AG20443 (cell line): Measurements from ENCODE around the gene ABCA10.
"Not testable (repeated sequence)": the region's sequence is repeated elsewhere in the genome, so short reads cannot be mapped to it uniquely, and the experiment has no call there.

Experiments used
- DNase-seq: peaks from one replicate; pipeline ENCODE4 v3.0.0; 2012; ENCODE audit warnings: low spot score, mixed read lengths

The ABCA10 gene, protein sequence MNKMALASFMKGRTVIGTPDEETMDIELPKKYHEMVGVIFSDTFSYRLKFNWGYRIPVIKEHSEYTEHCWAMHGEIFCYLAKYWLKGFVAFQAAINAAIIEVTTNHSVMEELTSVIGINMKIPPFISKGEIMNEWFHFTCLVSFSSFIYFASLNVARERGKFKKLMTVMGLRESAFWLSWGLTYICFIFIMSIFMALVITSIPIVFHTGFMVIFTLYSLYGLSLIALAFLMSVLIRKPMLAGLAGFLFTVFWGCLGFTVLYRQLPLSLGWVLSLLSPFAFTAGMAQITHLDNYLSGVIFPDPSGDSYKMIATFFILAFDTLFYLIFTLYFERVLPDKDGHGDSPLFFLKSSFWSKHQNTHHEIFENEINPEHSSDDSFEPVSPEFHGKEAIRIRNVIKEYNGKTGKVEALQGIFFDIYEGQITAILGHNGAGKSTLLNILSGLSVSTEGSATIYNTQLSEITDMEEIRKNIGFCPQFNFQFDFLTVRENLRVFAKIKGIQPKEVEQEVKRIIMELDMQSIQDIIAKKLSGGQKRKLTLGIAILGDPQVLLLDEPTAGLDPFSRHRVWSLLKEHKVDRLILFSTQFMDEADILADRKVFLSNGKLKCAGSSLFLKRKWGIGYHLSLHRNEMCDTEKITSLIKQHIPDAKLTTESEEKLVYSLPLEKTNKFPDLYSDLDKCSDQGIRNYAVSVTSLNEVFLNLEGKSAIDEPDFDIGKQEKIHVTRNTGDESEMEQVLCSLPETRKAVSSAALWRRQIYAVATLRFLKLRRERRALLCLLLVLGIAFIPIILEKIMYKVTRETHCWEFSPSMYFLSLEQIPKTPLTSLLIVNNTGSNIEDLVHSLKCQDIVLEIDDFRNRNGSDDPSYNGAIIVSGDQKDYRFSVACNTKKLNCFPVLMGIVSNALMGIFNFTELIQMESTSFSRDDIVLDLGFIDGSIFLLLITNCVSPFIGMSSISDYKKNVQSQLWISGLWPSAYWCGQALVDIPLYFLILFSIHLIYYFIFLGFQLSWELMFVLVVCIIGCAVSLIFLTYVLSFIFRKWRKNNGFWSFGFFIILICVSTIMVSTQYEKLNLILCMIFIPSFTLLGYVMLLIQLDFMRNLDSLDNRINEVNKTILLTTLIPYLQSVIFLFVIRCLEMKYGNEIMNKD (N-terminal part only)

DNA sequence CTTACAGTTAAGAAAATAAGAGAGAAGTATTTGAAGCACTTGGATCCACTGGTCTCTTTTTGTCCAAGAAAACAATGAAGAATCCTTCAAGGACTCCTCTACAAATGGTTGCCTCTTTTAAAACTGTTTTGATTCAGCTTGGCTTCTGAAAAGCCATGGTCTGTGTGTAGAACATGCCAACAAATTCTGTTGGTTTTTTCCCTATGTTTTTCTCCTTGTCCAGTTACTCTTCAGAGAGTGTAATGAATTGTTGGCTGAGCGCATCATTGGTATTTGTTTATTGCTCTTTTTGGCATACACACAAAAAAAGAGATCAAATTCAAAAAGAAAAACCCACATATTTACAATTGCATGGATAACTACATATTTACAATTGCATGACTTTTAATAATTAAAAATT, at the start of gene ABCA10:
Gene ABCA10, minus strand, starts transcription at position 249 of the 400 bp plus-strand sequence. CDS start 3,466 bp downstream, outside the sequence.
- no peak for DNase-seq

DNA sequence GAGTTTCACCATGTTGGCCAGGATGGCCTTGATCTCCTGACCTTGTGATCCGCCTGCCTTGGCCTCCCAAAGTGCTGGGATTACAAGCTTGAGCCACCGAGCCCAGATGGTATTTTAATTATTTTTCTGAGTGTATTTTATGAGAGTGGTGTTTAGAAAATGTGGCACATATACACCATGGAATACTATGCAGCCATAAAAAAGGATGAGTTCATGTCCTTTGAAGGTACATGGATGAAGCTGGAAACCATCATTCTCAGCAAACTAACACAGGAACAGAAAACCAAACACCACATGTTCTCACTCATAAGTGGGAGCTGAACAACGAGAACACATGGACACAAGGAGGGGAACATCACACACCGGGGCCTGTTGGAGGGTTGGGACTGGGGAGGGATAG, 47.7 kb upstream of the ABCA10 start:
- DNase-seq = not testable (repeated sequence)

GRCh38 chr17:69275751-69276150, 47.1 kb upstream of the ABCA10 start:
- no peak for DNase-seq

DNA sequence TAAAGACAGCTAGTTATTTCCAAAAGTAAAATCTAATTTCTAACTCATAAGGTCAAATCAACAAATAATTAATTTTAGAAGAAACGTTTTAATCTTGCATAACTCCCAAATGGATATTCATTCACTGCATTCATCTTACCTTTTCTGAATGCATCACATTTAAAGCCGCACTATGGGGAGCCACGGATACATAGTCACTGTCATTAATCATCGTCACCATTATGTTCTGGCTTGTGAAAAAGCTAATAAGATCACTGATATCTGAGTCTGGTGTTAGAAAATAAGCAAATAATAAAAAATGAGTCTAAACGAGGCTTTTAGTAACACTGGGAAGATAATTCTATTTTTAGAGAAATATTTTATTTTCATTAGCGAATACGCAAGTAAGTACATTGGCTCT, 42.4 kb upstream of the ABCA10 start:
- DNase-seq = no peak

- no peak for DNase-seq
Measured at GRCh38 chr17:69269131-69269998, 40.7 kb upstream of the ABCA10 start.

DNA sequence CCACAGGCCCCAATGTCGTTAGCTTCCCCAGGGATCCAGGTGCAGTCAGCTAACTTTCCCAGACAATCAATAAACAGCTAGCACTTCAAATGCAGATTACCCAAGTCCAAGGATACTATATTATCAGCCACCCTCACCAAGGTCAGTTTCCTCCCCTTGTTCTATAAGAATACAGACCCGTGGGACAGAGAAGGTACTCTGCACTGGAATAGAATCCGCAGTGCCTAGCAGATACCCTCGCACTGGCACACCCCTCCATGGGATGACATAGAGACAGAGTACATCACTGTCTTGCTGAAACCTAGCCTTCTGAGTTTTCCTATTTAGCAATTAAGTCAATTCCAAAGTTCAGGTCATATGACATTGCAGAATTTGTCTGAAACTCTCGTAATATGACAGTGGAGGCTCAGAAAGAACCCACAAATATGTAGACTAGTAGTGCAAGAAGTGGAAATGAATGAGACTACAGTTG, 40.0 kb upstream of the ABCA10 start:
- no peak for DNase-seq

GRCh38 chr17:69267219-69267618, 38.6 kb upstream of the ABCA10 start:
- DNase-seq = no peak

GRCh38 chr17:69265873-69266272, 37.2 kb upstream of the ABCA10 start:
- no peak for DNase-seq

- no peak for DNase-seq
Measured at GRCh38 chr17:69254187-69254586, 25.6 kb upstream of the ABCA10 start.

GRCh38 chr17:69250641-69251040, 22.0 kb upstream of the ABCA10 start:
- DNase-seq = no peak

- peak; percentile 30 for DNase-seq
Measured at GRCh38 chr17:69246726-69247375, 18.2 kb upstream of the ABCA10 start.

GRCh38 chr17:69246202-69246601, 17.6 kb upstream of the ABCA10 start:
- DNase-seq = no peak

DNA sequence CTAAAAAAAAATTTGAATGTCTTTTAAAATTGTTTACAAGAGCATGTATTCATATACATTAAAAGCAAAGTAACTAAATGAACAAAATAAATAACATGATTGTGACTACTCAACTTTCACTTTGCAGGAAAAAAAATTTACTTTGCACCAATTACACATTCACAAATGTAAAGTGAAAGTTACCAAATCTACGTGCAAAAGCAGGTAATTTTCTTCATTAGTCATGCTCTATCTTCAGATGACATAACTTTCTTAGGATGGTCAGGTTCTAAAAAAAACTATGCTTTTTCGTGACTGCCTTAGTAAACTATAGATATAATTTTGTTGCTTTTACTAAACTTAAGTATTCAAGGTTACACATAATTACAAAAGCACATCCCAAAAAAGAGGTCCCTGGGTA, 17.0 kb upstream of the ABCA10 start:
- no peak for DNase-seq

- no peak for DNase-seq
Measured at GRCh38 chr17:69239611-69240600, 11.3 kb upstream of the ABCA10 start.

DNA sequence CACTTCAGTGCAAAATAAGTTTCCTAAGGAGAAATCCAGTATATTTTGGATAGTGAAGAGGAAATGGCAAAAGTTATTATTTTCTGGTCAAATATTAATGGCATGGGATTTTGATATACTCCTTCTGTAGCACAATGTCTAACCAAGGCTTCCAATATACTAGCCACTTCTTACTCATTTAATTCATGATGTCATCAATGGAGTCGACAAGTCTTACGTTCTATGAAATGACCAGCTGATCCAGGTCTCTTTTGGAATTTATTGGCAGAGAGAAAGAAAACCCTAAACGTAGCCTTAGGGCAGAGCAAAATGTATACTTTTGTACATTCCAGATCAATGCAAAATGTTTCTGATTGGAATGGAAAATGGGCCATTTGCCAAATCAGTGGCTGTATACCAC, 8.3 kb upstream of the ABCA10 start:
- DNase-seq = no peak

DNA sequence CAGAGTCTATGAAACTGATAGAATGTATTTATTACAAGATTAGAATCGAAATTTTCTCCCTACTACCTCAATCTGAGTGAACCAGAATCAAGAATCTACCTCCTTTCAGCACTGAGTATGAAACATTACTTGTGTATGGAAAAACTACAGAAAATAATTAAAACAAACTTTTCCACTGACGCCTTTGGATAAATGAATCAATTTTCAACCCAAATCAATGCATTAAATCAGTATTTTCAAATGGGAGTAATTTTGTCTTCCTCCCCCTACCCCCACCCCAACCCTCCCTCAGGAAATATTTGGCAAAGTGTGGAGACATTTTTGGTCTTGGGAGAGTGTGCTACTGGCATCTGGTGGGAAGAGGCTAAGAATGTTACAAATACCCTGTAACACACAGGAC, 7.8 kb upstream of the ABCA10 start:
- DNase-seq = no peak

DNA sequence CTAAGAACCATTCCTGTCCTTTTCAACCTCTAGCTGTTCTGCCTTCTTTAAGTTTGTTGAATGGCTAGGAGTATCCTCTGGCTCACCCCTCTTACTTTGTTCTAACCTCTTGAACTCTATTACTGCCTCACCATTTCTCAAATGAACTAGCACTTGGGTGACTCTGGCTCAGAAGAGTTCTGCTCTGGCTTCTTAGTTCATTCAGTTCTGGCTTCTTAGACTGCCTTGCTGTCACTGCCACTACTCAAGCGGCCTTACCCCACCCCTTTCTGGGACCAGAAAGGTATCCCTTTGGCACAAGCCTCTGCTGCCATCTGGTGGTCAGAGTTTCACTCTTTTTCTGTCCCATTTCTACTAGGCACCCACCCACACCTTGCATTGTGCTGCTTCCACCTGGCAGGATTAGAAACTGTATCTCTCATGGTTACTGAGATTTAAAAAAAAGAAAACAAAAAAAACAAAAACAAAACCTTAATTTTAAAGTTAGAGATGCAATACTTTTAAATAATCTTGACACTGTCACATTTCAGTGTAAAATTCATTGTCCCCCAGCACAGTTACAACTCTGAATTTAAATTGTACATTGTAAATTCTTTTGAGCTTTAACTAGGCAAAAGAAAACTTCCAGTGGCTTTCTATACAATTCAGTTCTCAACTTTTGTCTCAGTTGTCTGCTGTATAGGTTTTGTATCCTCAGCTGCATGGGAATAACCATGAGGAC, 6.9 kb upstream of the ABCA10 start:
- peak; percentile 76 for DNase-seq

GRCh38 chr17:69232650-69233049, 4.0 kb upstream of the ABCA10 start:
- DNase-seq = no peak

DNA sequence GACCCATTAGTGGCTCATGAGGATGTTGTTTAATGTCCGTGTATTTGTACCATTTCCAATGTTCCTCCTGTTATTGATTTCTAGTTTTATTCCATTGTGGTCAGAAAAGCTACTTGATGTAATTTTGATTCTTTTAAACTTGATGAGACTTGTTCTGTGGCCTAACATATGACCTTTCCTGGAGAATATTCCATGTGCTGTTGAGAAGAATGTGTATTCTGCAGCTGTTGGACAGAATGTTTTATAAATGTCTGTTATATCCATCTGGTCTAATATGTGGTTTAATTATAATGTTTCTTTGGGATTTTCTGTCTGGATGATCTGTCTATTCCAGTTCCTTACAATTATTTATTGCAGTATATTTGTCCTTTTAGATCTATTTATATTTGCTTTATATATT, 2.9 kb upstream of the ABCA10 start:
- DNase-seq = no peak
